ENCODE results near the gene ADK.

The ADK gene

DNA sequence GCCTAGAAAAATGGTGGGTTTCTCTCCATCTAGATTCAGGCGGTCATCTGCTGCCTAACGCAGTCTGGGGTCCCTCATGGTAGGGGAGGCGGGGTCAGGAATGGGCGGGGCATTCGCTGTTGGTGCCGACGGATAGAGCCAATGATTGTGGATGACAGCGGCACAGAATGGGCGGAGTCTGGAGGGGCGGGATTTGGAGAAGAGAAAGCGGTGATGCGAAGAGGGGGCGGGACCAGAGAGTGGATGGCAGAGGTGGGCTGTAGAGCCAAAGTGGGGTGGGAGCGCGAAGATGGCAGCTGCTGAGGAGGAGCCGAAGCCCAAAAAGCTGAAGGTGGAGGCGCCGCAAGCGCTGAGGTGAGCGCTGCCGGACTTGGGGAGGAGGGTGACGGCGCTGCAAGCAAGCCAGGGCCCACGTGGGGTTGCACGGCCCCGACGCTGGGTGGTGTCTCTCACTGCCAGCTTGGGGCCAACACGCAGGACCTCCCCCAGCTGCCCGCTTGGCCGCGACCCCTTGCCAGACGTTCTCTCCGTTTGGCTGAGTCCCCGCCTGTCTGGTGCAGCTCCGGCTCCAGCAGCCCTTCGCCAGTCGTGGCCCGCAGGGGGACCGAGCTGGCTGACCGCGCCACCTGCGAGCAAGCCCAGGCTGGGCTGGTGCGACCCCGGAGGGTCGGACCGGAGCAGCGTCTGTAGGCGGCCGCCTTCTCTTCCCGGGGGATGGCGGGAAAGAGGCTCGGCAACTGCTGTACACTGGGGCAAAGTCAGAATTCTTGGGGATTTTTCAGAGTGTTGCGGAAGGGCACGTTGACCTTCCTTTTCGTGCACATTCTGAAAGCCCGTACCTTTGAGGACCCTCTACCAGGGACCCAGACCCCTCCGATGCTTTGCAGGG, at the start of gene ADK:
Gene ADK (plus strand): TSS at position 232 of the 889 bp plus-strand sequence. CDS start 58 bp downstream, at position 290.
- FAIRE-seq (peak; percentile 100), DNase-seq (ENCODE audit: insufficient read length, low spot score) (peak; percentile 92)
- peak; percentile 66 for TF ChIP-seq POLR2A (IDR thresholded peaks at IDR 0.05; ENCODE audit: low read depth, low read length)

DNA sequence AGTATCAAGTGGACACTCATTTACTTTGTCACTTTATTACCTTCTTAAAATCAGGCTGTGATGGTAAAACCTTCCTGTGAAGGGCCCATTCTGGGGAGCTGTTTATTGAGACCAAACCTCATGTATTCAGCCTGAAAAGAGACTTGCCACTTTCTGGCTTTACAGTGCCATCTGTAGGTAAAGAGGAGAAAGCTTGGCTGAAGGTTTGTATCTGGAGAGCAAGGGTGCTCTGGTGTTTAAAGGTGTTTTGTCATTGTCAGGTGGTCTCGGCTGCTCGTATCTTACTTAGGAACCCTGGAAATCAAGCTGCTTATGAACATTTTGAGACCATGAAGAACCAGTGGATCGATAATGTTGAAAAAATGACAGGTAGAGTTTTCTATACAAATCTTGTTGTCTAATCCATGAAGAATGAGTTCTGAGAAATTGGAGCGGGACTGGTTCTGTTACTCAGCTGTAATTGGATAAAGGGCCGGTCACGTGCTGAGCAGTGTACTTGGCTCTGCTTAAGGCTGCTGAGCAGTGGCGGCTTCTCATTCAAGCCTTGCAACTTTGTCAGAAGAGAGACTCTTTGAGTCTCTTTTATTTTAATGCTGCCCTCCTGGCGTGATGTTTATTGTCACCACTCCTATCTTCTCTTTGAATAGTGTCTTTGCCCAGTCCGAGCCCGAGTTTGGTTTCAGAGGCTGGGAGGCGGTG, 47.3 kb upstream of the ADK start:
- FAIRE-seq (peak; percentile 65), DNase-seq (ENCODE audit: insufficient read length, low spot score) (no peak)
- no peak for TF ChIP-seq POLR2A (IDR thresholded peaks at IDR 0.05; ENCODE audit: low read depth, low read length)

DNA sequence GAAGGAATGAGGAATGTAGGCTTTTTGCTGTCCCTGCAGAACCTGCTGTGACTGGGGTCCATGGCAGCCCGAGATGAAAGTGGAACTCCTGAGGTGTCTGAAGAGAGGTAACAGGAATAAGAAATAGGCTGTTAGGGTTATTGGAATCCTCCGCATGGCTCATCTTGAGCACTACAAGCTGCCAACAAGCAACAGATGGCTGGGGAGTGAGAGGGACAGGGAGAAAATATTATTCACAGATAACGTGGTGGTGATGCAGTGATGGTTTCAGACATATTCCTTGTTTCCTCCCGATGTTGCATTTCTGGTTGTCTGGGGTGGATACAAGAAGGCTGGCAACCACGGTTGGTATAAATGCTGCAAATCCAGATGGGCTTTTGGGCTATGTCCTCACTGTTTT, 46.5 kb upstream of the ADK start:
- DNase-seq (ENCODE audit: insufficient read length, low spot score) (no peak), FAIRE-seq (no peak)
- TF ChIP-seq POLR2A (IDR thresholded peaks at IDR 0.05; ENCODE audit: low read depth, low read length): no peak

DNA sequence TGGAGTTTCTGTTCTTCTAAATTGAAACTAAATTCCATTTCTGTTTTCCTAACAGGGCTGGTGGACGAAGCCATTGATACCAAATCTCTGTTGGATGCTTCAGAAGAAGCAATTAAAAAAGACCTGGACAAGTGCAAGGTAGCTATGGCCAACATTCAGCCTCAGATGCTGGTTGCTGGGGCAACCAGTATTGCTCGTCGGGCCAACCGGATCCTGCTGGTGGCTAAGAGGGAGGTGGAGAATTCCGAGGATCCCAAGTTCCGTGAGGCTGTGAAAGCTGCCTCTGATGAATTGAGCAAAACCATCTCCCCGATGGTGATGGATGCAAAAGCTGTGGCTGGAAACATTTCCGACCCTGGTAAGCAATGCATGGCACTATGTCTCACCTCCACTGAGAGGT, 46.0 kb upstream of the ADK start:
- no peak for DNase-seq (ENCODE audit: insufficient read length, low spot score)
- no peak for FAIRE-seq
- no peak for TF ChIP-seq POLR2A (IDR thresholded peaks at IDR 0.05; ENCODE audit: low read depth, low read length)

DNA sequence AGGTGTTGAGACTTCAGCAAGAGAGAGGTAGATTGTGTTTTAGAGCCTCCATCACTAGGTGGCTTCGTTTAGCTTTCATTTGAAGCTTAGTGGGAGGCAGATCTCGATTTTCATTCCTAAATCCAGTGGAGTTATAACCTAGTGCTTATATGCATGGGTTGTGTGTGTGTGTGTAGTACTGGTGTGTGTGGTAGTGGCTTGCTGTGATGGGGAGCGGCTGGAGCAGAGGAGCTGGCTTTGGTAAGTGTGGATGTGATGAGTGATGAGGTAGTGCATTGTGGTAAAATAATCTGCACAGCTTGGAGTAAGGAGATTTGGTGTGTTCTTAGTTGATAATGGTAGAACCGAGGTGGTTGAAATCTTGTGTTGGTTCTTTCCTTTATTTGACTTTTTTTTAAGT, 43.6 kb upstream of the ADK start:
- DNase-seq (ENCODE audit: insufficient read length, low spot score) (no peak), FAIRE-seq (no peak)
- TF ChIP-seq POLR2A (IDR thresholded peaks at IDR 0.05; ENCODE audit: low read depth, low read length): no peak

DNA sequence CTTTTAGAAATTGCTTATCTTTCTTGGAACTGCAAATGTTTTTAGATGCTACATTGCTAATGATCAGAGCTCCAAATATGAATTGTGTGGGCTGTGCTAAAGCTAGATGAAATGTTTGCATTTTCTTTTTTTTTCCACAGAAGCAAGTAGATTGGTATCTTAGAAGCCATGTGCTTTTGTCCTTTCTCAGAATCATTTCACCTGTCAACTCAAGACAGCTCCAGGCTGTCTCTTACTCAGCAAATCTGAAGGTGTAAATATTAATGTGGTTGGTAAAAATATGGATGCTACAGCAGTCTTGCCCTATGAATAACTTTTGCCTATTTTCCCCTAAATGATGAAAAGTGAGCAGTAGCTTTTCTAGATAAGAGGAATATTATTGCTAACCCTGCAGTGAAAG, 41.6 kb upstream of the ADK start:
- no peak for TF ChIP-seq POLR2A (IDR thresholded peaks at IDR 0.05; ENCODE audit: low read depth, low read length)
- FAIRE-seq (no peak), DNase-seq (ENCODE audit: insufficient read length, low spot score) (no peak)

DNA sequence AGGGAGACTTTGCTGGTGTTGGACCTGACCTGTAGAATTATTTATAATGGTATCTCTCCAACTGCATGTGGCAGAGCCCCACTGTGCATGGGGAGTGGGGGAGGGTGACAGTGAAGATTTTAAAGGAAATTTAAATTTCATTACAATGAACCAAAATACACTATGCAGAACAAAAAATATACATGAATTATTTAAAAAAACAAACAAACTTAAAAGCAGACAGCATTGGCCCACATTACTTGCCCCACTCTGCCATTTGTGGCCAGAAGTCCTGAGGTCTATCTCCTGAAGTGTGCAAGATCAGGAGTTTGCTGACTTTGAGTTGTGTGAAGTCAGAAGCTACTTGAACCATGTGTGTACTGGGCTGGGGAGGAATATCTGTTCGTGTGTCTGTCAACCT, 40.9 kb upstream of the ADK start:
- FAIRE-seq: no peak
- no peak for TF ChIP-seq POLR2A (IDR thresholded peaks at IDR 0.05; ENCODE audit: low read depth, low read length)
- DNase-seq (ENCODE audit: insufficient read length, low spot score): no peak

DNA sequence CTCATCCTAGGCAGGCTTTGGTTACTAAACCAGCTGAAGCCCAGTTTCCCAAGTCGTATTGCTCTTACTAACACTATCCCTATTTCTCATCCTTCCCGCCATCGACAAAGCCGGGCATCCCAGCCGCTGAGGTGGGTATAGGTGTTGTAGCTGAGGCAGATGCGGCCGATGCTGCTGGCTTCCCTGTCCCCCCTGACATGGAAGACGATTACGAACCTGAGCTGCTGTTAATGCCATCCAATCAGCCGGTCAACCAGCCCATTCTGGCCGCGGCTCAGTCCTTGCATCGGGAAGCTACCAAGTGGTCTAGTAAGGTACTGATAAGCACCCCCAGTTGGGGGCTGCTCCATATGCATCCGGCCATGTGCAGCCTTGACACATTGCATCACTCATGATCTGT, 39.2 kb upstream of the ADK start:
- FAIRE-seq (no peak), DNase-seq (ENCODE audit: insufficient read length, low spot score) (no peak)
- TF ChIP-seq POLR2A (IDR thresholded peaks at IDR 0.05; ENCODE audit: low read depth, low read length): no peak

DNA sequence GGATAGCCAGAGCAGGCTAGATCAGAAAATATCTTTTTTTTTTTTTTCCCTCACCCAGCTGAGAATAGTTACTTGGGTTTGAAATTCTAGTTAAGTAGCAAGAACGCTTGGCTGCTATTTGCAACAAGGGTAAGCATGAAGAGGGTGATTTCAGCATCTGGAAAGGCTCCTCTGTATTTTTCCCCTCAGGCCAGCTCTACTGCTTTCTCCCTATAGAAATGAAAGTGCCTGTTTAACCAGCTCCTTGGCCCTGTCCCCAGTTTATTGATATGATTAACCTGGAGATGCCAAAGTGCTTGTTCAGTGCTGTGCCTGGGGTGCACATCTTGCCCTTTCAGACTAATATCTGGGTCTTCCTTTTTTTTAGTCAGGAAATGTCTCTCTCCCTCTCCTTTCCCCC, 37.5 kb upstream of the ADK start:
- no peak for TF ChIP-seq POLR2A (IDR thresholded peaks at IDR 0.05; ENCODE audit: low read depth, low read length)
- FAIRE-seq (no peak), DNase-seq (ENCODE audit: insufficient read length, low spot score) (no peak)

DNA sequence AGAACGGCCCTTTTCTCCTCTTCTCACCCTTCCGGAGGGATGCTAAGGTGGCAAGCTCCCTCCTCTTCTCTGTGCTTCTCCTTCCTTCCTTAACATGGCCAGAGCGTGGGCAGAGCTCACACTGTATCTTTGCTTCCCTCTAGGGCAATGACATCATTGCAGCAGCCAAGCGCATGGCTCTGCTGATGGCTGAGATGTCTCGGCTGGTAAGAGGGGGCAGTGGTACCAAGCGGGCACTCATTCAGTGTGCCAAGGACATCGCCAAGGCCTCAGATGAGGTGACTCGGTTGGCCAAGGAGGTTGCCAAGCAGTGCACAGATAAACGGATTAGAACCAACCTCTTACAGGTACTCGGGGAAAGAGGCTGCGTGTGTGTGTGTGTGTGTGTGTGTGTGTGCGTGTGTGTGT, 37.0 kb upstream of the ADK start:
- DNase-seq (ENCODE audit: insufficient read length, low spot score) (no peak), FAIRE-seq (no peak)
- no peak for TF ChIP-seq POLR2A (IDR thresholded peaks at IDR 0.05; ENCODE audit: low read depth, low read length)

DNA sequence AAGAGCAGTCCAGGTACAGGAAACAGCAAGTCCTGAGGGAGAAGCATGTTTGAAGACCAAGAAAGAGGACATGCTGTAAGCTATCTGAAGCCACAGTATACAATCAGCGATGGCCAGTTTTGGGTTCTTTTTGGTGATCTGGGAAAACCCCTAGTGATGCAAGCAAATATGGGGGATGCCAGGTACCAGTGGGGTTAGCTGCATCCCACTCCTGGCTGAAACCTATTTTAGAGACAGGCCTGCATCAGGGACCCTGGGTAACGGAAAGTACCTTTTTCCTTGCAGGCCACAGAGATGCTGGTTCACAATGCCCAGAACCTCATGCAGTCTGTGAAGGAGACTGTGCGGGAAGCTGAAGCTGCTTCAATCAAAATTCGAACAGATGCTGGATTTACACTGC, 33.3 kb upstream of the ADK start:
- no peak for TF ChIP-seq POLR2A (IDR thresholded peaks at IDR 0.05; ENCODE audit: low read depth, low read length)
- DNase-seq (ENCODE audit: insufficient read length, low spot score): no peak
- no peak for FAIRE-seq

DNA sequence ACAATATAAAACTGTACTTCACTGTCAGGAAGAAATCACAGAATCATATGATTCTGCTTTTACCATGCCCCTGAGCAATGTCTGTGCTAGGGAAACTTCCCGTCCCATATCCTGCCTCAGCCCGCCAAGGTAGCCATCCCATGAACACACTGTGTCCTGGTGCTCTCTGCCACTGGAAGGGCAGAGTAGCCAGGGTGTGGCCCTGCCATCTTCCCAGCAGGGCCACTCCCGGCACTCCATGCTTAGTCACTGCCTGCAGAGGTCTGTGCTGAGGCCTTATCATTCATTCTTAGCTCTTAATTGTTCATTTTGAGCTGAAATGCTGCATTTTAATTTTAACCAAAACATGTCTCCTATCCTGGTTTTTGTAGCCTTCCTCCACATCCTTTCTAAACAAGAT, 32.2 kb upstream of the ADK start:
- TF ChIP-seq POLR2A (IDR thresholded peaks at IDR 0.05; ENCODE audit: low read depth, low read length): no peak
- DNase-seq (ENCODE audit: insufficient read length, low spot score) (peak; percentile 74), FAIRE-seq (peak; percentile 93)

DNA sequence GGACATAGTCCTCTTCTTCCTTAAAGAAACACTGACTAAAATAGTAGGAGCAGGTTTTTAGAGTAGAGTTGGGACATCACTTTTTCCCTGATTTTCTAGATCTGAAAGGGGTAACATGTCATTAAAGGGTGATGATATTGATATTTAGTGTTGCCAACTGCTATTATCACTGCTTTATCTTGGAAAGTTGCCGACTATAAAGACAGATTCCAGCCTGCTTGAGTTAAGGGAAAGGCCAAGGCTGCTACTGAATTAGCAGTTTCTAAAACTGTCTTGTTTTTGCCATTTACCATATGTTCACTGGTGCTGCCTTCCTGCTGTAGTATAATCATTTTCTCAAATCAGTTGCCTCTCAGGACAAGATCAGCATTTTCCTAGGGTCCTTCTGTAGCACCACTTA, 30.1 kb upstream of the ADK start:
- FAIRE-seq (no peak), DNase-seq (ENCODE audit: insufficient read length, low spot score) (no peak)
- TF ChIP-seq POLR2A (IDR thresholded peaks at IDR 0.05; ENCODE audit: low read depth, low read length): no peak

DNA sequence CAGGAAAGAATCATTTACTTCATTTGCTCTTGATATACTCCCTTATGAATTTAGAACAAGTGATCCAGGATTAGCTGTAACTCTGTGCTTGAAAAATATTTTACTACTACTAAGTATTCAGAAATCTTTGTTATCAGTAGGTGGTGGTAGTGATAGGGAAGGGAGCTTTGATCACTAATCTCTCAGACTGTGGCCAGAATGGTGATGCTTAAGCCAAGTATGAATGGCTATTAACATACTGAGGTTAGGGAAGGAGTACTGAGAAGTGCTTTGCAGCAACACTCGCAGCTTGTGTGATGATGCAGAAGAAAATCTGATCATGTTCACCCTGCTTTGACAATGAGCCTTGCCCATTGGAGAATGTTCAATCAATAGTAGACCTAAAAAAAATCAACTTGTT, 29.7 kb upstream of the ADK start:
- no peak for DNase-seq (ENCODE audit: insufficient read length, low spot score)
- FAIRE-seq: no peak
- no peak for TF ChIP-seq POLR2A (IDR thresholded peaks at IDR 0.05; ENCODE audit: low read depth, low read length)

DNA sequence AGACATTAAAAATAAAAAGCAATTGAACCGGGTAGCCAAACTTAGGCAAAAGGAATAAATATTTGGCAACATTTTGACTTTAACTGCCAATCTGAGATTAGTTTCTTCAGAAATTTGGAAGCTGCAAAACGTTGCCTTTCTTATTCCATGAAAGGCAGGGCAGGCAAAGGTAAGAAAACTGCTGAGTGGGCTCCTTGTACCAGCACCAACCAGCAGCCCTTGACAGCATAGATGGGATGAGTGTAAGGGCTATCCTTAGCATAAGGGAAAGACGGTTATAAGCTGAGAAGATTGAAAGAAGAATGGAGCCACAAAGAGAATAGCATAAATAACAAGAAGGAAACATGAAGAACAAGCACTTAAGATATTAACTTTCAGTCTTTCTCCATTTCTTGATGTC, 29.0 kb upstream of the ADK start:
- DNase-seq (ENCODE audit: insufficient read length, low spot score) (no peak), FAIRE-seq (no peak)

More for the DNA sequence above, 29.0 kb upstream of the ADK start:
- no peak for TF ChIP-seq POLR2A (IDR thresholded peaks at IDR 0.05; ENCODE audit: low read depth, low read length)

Data from H54 (cell line).